Gastrocnemius medialis (tissue), 4 donors: ENCODE data around the gene CTSL. TPM values are rescaled to one million over a fixed set of nuclear protein-coding genes. Genes with fewer than 3 reads are reported as not detected.

Source experiments
- ATAC-seq, 2 donors: fragments of 150-250 bp; one replicate each; pipeline ENCODE4 v1.9.1; 2016
- DNase-seq, 2 donors: peaks; one replicate each; pipeline ENCODE4 v3.0.0-alpha.2; 2019
- H3K27ac ChIP-seq, 4 donors: fragments of 200-600 bp; sonication (generic); 1 replicate in 1 of 4; 2 replicates in 3 of 4; pipeline ENCODE4 v1.5.1; 2016 to 2018; ENCODE audit warnings: mild to moderate bottlenecking in 2 of 4, moderate library complexity in 1 of 4
- H3K27me3 ChIP-seq, 3 donors: fragments of 200-600 bp; sonication (generic) in 2 of 3; 1 replicate in 1 of 3; 2 replicates in 2 of 3; pipeline versions ENCODE4 v1.5.1 to v1.6.0; 2016 to 2019; ENCODE audit warnings: mild to moderate bottlenecking in 1 of 3, moderate library complexity in 1 of 3
- H3K36me3 ChIP-seq, 2 donors: fragments of 200-600 bp; sonication (generic) in 1 of 2; one replicate each; pipeline ENCODE4 v1.5.1; 2017 to 2018
- H3K4me1 ChIP-seq, 2 donors: fragments of 200-600 bp; sonication (generic) in 1 of 2; one replicate each; pipeline ENCODE4 v1.5.1; 2016 to 2017; ENCODE audit warnings: mild to moderate bottlenecking in 2 of 2
- H3K4me3 ChIP-seq, 4 donors: fragments of 200-600 bp; sonication (generic) in 3 of 4; 1 replicate in 1 of 4; 2 replicates in 3 of 4; pipeline ENCODE4 v1.5.1; 2016 to 2019; ENCODE audit warnings: mild to moderate bottlenecking in 2 of 4
- H3K9me3 ChIP-seq, 3 donors: fragments of 200-600 bp; sonication (generic) in 2 of 3; 1 replicate in 1 of 3; 2 replicates in 2 of 3; pipeline ENCODE4 v1.5.1; 2016 to 2019
- POLR2A ChIP-seq, 2 donors: fragments of 450-650 bp; IDR thresholded peaks; one replicate each; pipeline ENCODE4 v1.6.1; 2017; ENCODE audit warnings: antibody characterized with exemption in 2 of 2, mild to moderate bottlenecking in 2 of 2, moderate library complexity in 2 of 2
- in situ Hi-C, 4 donors: fragments of 200-750 bp; cut with MboI; loops; one replicate each; pipeline versions ENCODE4 v1.15.0 to v1.8.0; 2017; ENCODE audit warnings: low sequenced_read_pairs in 4 of 4
- intact Hi-C: fragments of 100-400 bp; cut with DNase I; formaldehyde crosslinking; loops from one replicate; pipeline ENCODE4 v1.15.1; 2023; ENCODE audit warnings: low total_unique reads
- total RNA-seq, 4 donors: library from RNA; depleted of rRNA; stranded (reverse); fragments of >200 nt; gene quantifications; one replicate each; pipeline versions ENCODE4 v1.1.0 to v1.2.3, GENCODE V29; 2016
- TF ChIP-seq, protein P1 (sequence below), 5 experiments: fragments of 450-650 bp in 3 of 5; fragments of 200-600 bp in 2 of 5; sonication (generic) in 2 of 5; IDR thresholded peaks in 4 of 5; conservative IDR thresholded peaks in 1 of 5; 1 replicate in 4 of 5; 2 replicates in 1 of 5; pipeline ENCODE4 v1.5.1; 2016 to 2019; ENCODE audit warnings: antibody characterized with exemption in 5 of 5, mild to moderate bottlenecking in 3 of 5, moderate library complexity in 3 of 5

Gene CTSL
- total RNA-seq, 4 donors from 2014 or later: 37.3 to 110 (median 56.8) TPM

DNA sequence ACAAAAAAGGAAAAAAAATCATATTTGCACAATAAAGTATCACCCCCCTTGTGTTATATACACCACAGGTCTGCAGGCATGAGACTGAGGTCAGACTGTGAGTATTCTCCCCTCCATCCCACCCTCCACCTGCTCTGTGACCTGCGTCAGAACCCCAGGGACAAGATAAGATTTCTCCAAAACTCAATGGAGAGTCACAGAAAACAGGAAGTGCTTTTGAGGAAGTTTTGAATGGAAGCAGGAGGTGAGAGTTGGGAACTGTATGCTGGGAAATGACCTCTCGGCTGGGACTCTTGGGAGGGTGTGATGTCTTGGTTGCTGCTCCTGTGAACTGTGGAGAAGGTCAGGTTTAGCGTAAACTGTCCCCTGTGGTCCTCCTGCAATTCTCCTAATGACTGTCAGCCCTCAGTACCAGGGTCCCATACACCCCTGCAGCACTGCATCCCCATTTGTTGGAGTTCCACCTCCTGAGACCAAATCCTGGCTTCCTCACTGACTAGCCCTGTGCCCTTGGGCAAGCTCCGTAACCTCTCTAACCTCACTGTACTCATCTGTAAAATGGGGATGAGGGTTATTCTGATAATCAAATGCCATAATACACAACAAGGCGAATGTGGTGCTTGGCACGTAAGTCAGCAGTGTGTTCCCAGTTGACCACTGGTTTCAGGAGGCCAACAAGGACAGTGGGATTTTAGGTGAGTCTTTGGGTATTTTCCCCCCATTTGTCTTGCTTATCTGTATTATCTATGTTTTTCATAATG, 6.9 kb upstream of the CTSL start:
- TF ChIP-seq POLR2A (IDR thresholded peaks at IDR 0.05): no peak
- TF ChIP-seq, protein P1, sequence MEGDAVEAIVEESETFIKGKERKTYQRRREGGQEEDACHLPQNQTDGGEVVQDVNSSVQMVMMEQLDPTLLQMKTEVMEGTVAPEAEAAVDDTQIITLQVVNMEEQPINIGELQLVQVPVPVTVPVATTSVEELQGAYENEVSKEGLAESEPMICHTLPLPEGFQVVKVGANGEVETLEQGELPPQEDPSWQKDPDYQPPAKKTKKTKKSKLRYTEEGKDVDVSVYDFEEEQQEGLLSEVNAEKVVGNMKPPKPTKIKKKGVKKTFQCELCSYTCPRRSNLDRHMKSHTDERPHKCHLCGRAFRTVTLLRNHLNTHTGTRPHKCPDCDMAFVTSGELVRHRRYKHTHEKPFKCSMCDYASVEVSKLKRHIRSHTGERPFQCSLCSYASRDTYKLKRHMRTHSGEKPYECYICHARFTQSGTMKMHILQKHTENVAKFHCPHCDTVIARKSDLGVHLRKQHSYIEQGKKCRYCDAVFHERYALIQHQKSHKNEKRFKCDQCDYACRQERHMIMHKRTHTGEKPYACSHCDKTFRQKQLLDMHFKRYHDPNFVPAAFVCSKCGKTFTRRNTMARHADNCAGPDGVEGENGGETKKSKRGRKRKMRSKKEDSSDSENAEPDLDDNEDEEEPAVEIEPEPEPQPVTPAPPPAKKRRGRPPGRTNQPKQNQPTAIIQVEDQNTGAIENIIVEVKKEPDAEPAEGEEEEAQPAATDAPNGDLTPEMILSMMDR (IDR thresholded peaks at IDR 0.05 in 4 of 5, conservative IDR thresholded peaks at IDR 0.05 in 1 of 5): no peak
- Histone ChIP-seq H3K36me3 (no peaks in the 10 kb centered on the region), H3K4me1 (peaks cover under 1 to 9% of the 10 kb centered on the region in 2 donors), H3K4me3 (no peak overlapping the region), H3K9me3 (no peaks in the 10 kb centered on the region), H3K27ac (no peak overlapping the region), H3K27me3 (no peaks in the 10 kb centered on the region)
- intact Hi-C loops (no loop called here), in situ Hi-C loops (no loop called here)
- no peak for ATAC-seq
- DNase-seq: no peak

DNA sequence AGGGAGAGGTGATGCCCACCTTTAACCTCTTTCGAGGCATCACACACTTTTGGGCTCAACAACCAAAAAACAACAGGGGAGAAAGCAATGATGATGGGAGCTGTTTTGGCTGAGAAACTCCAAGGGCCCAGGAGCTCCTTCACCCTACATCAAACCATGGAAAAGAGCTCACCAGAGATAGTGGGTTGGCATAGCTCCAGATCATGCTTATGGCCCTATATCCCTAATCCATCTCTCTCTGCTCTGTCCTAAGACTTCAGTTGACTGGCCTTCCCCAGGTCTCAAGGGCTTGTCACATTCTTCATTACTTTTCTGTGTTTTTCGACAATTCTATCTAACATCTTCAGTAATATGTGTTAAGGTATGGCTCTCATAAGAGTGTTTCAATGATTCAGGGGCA, 5.7 kb upstream of the CTSL start:
- TF ChIP-seq, protein P1 (IDR thresholded peaks at IDR 0.05 in 4 of 5, conservative IDR thresholded peaks at IDR 0.05 in 1 of 5): no peak
- TF ChIP-seq POLR2A (IDR thresholded peaks at IDR 0.05): no peak
- Histone ChIP-seq H3K27me3 (no peaks in the 10 kb centered on the region), H3K27ac (no peak overlapping the region), H3K36me3 (no peaks in the 10 kb centered on the region), H3K4me1 (peaks cover 0 to 2% of the 10 kb centered on the region in 2 donors), H3K9me3 (no peaks in the 10 kb centered on the region), H3K4me3 (no peak overlapping the region)
- intact Hi-C loops: loop anchor here (10.0 kb wide), 1 partner anchor 1775 kb away; the partner anchor contains the start of gene NAA35
- ATAC-seq (no peak), DNase-seq (no peak)
- in situ Hi-C loops: no loop called here

DNA sequence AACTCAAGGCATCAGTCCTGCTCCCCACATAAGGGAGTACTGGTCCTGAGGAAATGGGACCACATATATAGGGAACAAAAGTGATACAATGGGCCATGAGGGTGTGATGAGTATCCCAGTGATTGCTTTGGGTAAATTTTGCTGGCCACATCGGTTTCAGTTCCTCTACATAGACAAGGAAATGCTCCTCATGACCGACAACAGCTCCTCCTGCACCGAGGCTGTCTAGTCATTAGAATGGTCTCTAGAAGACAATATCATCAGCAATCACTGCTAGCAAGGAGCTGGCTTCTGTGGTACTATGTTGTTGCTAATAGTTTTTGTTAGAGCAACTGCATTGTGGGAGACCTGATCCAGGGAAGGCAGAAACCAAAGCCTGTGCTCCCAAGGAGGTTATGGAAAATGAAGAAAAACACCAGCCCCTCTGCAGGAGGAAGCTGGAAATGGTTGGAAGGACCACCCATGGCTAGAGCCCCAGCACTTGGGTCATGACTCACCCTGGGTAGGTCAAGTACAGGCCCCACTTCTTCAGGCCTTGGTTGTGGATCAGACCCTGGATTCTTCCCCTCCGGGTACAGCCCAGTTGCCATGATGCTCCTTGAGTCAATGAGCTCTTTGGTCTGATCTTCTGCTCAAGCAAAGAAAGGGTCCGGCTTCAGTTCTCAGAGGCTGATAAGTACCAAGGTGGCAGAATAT, 3.4 kb upstream of the CTSL start:
- no peak overlapping the region for H3K27ac ChIP-seq
- H3K36me3 ChIP-seq: peaks cover 0 to 3% of the 10 kb centered on the region in 2 donors
- no peaks in the 10 kb centered on the region for H3K9me3 ChIP-seq
- intact Hi-C loops: loop anchor here (10.0 kb wide), 1 partner anchor 1778 kb away; the partner anchor contains the start of gene NAA35
- no peaks in the 10 kb centered on the region for H3K27me3 ChIP-seq
- H3K4me1 ChIP-seq: peaks cover 10 to 14% of the 10 kb centered on the region in 2 donors
- H3K4me3 ChIP-seq: no peak overlapping the region
- peak; percentile 13 to 31 for DNase-seq
- TF ChIP-seq POLR2A (IDR thresholded peaks at IDR 0.05): no peak
- TF ChIP-seq, protein P1 (IDR thresholded peaks at IDR 0.05 in 4 of 5, conservative IDR thresholded peaks at IDR 0.05 in 1 of 5): no peak
- in situ Hi-C loops: no loop called here
- no peak for ATAC-seq

DNA sequence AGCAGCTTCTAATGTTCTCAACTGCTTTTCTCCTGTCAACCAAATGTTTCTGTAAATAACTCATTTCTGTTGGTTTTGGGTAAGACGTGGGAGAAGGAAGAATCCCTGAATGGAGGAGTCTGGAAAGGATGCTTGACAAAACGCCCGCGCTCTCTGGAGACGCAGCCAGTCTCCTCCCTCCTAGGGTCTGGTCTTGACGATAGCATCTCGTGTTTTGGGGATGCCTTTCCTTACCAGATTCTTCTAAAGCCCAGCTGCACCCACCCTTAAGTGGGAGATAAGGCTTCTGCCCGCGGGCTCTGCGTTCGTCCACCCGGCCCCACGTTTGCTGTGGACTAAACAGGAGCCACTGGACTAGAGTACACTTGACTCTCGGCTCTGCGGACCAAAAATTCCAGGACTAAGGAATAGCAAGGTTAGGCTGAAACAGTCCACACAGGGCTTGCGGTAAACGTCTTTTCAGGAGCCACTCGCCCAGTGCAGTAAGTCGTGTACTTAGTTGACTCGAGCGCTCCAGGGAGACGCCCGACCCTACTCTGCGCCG, 491 bp upstream of the CTSL start:
- Histone ChIP-seq H3K4me1 (peaks cover 13 to 16% of the 10 kb centered on the region in 2 donors), H3K4me3 (peak overlapping the region; percentile 71 to 94 (median 78)), H3K9me3 (no peaks in the 10 kb centered on the region), H3K27me3 (no peaks in the 10 kb centered on the region), H3K36me3 (peaks cover 0 to 32% of the 10 kb centered on the region in 2 donors), H3K27ac (peak overlapping the region; percentile 89 to 96 (median 95))
- intact Hi-C loops: loop anchor here (5.0 to 10.0 kb wide), 3 partner anchors 43 to 1781 kb away; partner anchors contain the start of genes CDK20 and NAA35
- in situ Hi-C loops: no loop called here
- DNase-seq (no peak), ATAC-seq (peak; percentile 23 to 57)
- TF ChIP-seq, protein P1 (IDR thresholded peaks at IDR 0.05 in 4 of 5, conservative IDR thresholded peaks at IDR 0.05 in 1 of 5): no peak
- TF ChIP-seq POLR2A (IDR thresholded peaks at IDR 0.05): no peak
